ENCODE measurements around the gene MYBBP1A.

The MYBBP1A gene

DNA sequence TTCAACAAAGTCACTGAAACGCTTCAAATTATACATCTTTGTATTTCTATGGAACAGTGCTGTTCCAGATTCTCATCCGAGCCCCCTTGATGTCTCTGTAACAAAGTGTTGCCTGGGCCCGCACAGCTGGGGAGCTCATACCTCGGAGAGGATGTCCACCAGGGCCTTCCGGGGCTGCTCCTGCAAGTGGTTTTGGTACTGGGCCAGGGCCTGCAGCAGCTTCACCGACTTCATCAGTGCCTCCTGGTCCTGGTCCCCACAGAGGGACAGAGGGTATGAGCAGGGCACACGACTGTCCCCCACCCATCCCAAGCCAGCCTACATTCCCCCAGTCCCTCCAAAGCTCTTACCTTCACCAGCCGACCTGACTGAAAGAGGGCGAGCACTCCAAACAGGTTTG is 1.5 kb downstream of the MYBBP1A start:
- no peak for TF ChIP-seq ZNF274 (IDR thresholded peaks at IDR 0.05; ENCODE audit: low read depth, low read length)
- no peak for TF ChIP-seq YY1 (IDR thresholded peaks at IDR 0.05; ENCODE audit: insufficient read depth, insufficient read length)
- TF ChIP-seq SUZ12 (IDR thresholded peaks at IDR 0.05; ENCODE audit: extremely low read depth, insufficient read depth, insufficient read length) = no peak
- peaks cover 55% of the 10 kb centered on the region for H3K36me3 ChIP-seq (ENCODE audit: insufficient read depth, insufficient read length, low read length)

DNA sequence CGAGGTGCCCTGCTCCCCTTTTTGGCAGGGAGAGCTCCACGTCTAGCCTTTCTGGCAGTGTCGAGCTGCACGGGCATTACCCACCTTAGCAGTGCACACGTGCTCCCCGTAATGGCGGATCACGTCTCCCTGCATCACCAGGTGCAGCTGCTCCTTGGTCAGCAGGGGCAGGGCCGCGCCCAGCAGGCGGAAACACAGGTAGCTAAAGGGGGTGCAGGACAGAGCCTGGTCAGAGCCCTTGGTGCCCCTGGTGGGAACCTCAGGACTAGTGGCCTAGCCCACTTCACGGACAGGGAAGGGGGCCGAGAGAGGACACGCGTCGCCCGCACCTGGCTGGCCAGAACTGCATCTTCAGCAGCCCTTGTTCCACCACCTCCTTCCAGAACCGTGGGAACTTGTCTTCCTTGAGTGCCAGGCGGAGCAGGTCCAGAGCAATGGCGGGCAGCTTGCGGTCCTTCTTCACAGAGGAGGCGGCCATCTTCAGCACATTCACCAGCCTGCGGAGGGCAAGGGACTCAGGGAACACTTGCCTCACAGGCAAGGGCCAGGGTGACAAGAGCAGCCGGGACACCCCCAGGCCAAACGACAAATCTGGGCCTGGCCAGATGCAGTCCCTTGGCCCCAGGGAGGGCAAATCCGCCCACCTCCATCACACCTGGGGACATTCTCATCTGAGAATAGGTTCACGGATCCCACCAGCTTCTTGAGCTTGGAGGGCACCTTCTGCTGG is 3.2 kb downstream of the MYBBP1A start:
- Histone ChIP-seq H3K36me3 (ENCODE audit: insufficient read depth, insufficient read length, low read length) (peaks cover 73% of the 10 kb centered on the region), H3K9ac (ENCODE audit: insufficient read length, low read depth) (no peak overlapping the region)

More for the DNA sequence above, 1.5 kb downstream of the MYBBP1A start:
- H3K4me1 ChIP-seq (ENCODE audit: insufficient read depth, insufficient read length) = peaks cover 19% of the 10 kb centered on the region
- DNase-seq (ENCODE audit: low read depth, low spot score) = no peak
- H3K4me3 ChIP-seq (ENCODE audit: insufficient read length, low read depth) = peak overlapping the region; percentile 79
- H3K9me3 ChIP-seq (ENCODE audit: insufficient read depth, low read length) = no peaks in the 10 kb centered on the region
- no peaks in the 10 kb centered on the region for H3K27me3 ChIP-seq (ENCODE audit: insufficient read depth, insufficient read length)
- H3K9ac ChIP-seq (ENCODE audit: insufficient read length, low read depth) = peak overlapping the region; percentile 84

DNA sequence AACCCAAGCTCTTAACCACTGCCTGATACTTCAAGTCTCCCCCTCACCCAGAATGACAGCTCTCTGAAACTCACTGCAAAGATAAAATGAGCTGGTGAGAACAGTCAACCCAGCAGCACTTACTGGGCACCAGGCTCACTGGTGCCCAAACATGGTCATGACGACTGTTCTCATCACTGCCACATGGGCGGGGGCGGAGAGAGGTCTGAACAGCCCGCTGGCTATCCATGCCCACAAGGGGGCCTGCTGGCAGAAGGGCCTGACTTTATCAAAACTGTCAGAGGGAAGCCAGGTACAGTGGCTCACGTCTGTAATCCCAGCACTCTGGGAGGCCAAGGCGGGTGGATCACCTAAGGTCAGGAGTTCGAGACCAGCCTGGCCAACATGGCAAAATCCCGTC is 4.0 kb downstream of the MYBBP1A start:
- no peaks in the 10 kb centered on the region for H3K9me3 ChIP-seq (ENCODE audit: insufficient read depth, low read length)
- H3K9ac ChIP-seq (ENCODE audit: insufficient read length, low read depth) = no peak overlapping the region
- H3K4me1 ChIP-seq (ENCODE audit: insufficient read depth, insufficient read length) = peaks cover 20% of the 10 kb centered on the region
- no peaks in the 10 kb centered on the region for H3K27me3 ChIP-seq (ENCODE audit: insufficient read depth, insufficient read length)
- H3K4me3 ChIP-seq (ENCODE audit: insufficient read length, low read depth) = no peak overlapping the region
- TF ChIP-seq SUZ12 (IDR thresholded peaks at IDR 0.05; ENCODE audit: extremely low read depth, insufficient read depth, insufficient read length) (no peak), YY1 (IDR thresholded peaks at IDR 0.05; ENCODE audit: insufficient read depth, insufficient read length) (no peak), ZNF274 (IDR thresholded peaks at IDR 0.05; ENCODE audit: low read depth, low read length) (no peak)
- peaks cover 79% of the 10 kb centered on the region for H3K36me3 ChIP-seq (ENCODE audit: insufficient read depth, insufficient read length, low read length)
- DNase-seq (ENCODE audit: low read depth, low spot score) = no peak

More for the DNA sequence above, 3.2 kb downstream of the MYBBP1A start:
- no peak overlapping the region for H3K4me3 ChIP-seq (ENCODE audit: insufficient read length, low read depth)
- H3K9me3 ChIP-seq (ENCODE audit: insufficient read depth, low read length) = no peaks in the 10 kb centered on the region
- no peak for DNase-seq (ENCODE audit: low read depth, low spot score)
- H3K27me3 ChIP-seq (ENCODE audit: insufficient read depth, insufficient read length) = no peaks in the 10 kb centered on the region
- peaks cover 20% of the 10 kb centered on the region for H3K4me1 ChIP-seq (ENCODE audit: insufficient read depth, insufficient read length)
- no peak for TF ChIP-seq ZNF274 (IDR thresholded peaks at IDR 0.05; ENCODE audit: low read depth, low read length)

DNA sequence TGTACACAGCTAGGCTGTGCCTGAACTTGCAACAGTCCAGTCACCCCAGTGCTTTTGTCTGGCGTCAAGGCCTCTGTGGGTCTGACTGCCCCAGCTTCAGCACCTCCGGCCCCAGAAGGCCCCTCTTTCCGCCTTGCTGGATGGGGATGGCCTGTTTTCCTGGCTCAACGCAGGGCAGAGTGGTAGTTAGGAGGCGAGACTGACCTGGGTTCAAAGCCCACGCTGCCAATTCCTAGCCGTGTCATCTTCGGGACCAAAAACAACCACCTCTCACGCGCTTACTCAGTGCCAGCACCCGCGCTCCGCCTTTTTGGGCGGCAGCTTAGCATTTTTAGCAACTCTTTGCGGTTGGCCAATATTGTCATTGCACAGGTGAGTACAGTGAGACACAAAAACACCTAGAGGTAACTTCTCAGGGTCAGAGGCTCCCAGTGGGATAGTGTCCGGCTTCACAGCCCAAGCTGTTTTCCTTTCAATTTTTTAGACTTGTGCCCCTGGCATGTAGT is 4.6 kb downstream of the MYBBP1A start:
- DNase-seq (ENCODE audit: low read depth, low spot score) = no peak
- Histone ChIP-seq H3K4me1 (ENCODE audit: insufficient read depth, insufficient read length) (peaks cover 17% of the 10 kb centered on the region), H3K36me3 (ENCODE audit: insufficient read depth, insufficient read length, low read length) (peaks cover 84% of the 10 kb centered on the region), H3K9ac (ENCODE audit: insufficient read length, low read depth) (no peak overlapping the region), H3K4me3 (ENCODE audit: insufficient read length, low read depth) (no peak overlapping the region), H3K9me3 (ENCODE audit: insufficient read depth, low read length) (no peaks in the 10 kb centered on the region), H3K27me3 (ENCODE audit: insufficient read depth, insufficient read length) (no peaks in the 10 kb centered on the region)
- no peak for TF ChIP-seq YY1 (IDR thresholded peaks at IDR 0.05; ENCODE audit: insufficient read depth, insufficient read length)
- TF ChIP-seq ZNF274 (IDR thresholded peaks at IDR 0.05; ENCODE audit: low read depth, low read length) = no peak
- TF ChIP-seq SUZ12 (IDR thresholded peaks at IDR 0.05; ENCODE audit: extremely low read depth, insufficient read depth, insufficient read length) = no peak

DNA sequence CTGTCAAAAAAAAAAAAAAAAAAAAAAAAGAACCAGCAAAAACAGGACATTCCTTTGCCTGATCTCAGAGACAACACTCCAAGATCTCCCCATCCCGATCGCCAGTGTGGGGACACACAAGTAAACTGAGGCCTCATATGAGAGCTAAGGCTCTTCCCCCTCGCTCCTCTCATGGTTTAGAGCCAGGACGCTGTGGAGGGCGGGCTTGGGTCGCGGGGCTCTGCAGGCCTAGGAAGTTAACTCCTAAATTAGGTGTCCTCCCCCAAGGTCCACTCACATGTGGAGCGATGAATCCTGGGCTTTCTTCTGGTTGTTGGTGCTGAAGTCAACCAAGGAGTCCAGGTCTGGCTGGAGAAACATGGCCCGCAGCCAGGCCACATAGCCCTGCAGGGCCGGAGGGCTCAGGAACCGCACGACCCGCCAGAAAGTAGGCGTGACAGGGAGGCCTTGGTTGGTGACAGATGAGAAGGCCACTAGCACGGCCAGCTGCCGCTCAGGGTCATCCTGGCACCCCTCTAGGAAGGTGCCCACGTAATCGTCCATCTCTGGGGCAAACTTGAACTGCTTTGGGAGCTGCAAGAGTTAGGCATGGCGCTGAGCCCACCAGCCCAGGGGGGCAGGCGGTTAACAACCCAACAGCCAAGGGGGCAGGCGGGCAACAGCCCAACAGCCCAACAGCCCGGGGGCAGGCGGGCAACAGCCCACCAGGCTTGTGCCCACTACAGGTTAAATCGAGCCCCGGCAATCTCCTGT is 5.2 kb downstream of the MYBBP1A start:
- TF ChIP-seq SUZ12 (IDR thresholded peaks at IDR 0.05; ENCODE audit: extremely low read depth, insufficient read depth, insufficient read length) = no peak
- no peak for TF ChIP-seq ZNF274 (IDR thresholded peaks at IDR 0.05; ENCODE audit: low read depth, low read length)
- TF ChIP-seq YY1 (IDR thresholded peaks at IDR 0.05; ENCODE audit: insufficient read depth, insufficient read length) = no peak
- peaks cover 17% of the 10 kb centered on the region for H3K4me1 ChIP-seq (ENCODE audit: insufficient read depth, insufficient read length)
- no peak overlapping the region for H3K4me3 ChIP-seq (ENCODE audit: insufficient read length, low read depth)
- no peaks in the 10 kb centered on the region for H3K9me3 ChIP-seq (ENCODE audit: insufficient read depth, low read length)
- no peaks in the 10 kb centered on the region for H3K27me3 ChIP-seq (ENCODE audit: insufficient read depth, insufficient read length)
- no peak overlapping the region for H3K9ac ChIP-seq (ENCODE audit: insufficient read length, low read depth)
- H3K36me3 ChIP-seq (ENCODE audit: insufficient read depth, insufficient read length, low read length) = peaks cover 89% of the 10 kb centered on the region
- no peak for DNase-seq (ENCODE audit: low read depth, low spot score)

DNA sequence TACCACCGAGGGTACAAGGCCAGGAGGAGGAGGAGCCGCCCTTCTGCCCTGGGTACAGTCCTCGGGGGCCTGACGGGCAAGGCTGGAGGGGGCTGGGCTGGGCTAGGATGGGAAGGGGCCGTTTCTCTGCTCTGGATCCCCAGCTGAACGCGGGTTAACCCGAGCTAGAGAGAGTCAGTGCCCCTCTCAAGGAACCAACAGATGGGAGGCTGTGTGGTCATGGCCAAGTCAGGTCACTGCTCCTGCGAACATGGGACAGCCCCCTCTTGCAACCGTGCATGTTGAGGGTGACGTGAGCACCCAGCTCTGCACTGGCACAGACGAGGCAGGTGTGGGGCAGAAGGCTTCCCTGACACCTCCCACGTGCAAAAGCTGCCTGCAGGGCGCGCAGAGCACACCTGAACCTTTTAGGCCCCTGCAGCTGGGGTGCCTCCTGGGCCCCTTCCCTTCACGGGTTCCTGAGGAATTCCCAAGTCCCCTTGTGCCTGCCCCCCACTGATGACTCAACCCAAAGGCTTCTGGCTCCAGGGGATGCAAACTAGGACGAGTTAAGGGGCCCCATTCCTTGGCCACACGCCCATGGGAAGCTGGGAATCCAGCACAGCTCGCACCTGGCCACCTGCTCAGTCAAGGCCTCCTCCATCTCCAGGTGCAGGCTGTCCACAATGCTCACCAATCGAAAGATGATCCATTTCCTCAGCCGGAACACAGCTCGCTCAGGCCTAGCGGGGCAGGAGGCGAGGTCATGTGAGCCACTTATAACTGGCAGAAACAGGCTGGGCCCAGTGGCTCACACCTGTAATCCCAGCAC is 6.3 kb downstream of the MYBBP1A start:
- Histone ChIP-seq H3K9me3 (ENCODE audit: insufficient read depth, low read length) (no peaks in the 10 kb centered on the region), H3K36me3 (ENCODE audit: insufficient read depth, insufficient read length, low read length) (peaks cover 90% of the 10 kb centered on the region), H3K4me3 (ENCODE audit: insufficient read length, low read depth) (no peak overlapping the region), H3K4me1 (ENCODE audit: insufficient read depth, insufficient read length) (peaks cover 17% of the 10 kb centered on the region), H3K9ac (ENCODE audit: insufficient read length, low read depth) (no peak overlapping the region), H3K27me3 (ENCODE audit: insufficient read depth, insufficient read length) (no peaks in the 10 kb centered on the region)
- DNase-seq (ENCODE audit: low read depth, low spot score) = no peak
- no peak for TF ChIP-seq SUZ12 (IDR thresholded peaks at IDR 0.05; ENCODE audit: extremely low read depth, insufficient read depth, insufficient read length)
- no peak for TF ChIP-seq YY1 (IDR thresholded peaks at IDR 0.05; ENCODE audit: insufficient read depth, insufficient read length)
- no peak for TF ChIP-seq ZNF274 (IDR thresholded peaks at IDR 0.05; ENCODE audit: low read depth, low read length)
